Calu3 (cell line): Measurements from ENCODE around the gene DGKI. TPM values are rescaled to one million over a fixed set of nuclear protein-coding genes. Genes with fewer than 3 reads are reported as not detected.

Experiments
- BruUV-seq: library from RNA; stranded (reverse); fragments of 400-500 nt; replicated peaks from 2 replicates; lab custom pipeline; 2021; lab: Mats Ljungman, UMichigan
- CTCF ChIA-PET: fragments of 300-600 bp; sonication (Branson Sonifier 250); formaldehyde crosslinking; loops from one replicate; lab custom pipeline; 2022; ENCODE audit warnings: antibody characterized with exemption; lab: Charles Lee
- DNase-seq: peaks from one replicate; pipeline ENCODE4 v3.0.0; 2022
- H3K27ac Mint-ChIP-seq: one replicate; pipeline ENCODE4 v1.8.0; 2022; ENCODE audit warnings: mixed read lengths; ENCODE audit not compliant: unreplicated experiment
- H3K27me3 Mint-ChIP-seq: one replicate; pipeline ENCODE4 v1.8.0; 2022; ENCODE audit warnings: mixed read lengths; ENCODE audit not compliant: unreplicated experiment
- H3K36me3 Mint-ChIP-seq: one replicate; pipeline ENCODE4 v1.8.0; 2022; ENCODE audit warnings: mild to moderate bottlenecking, moderate library complexity, mixed read lengths; ENCODE audit not compliant: insufficient read depth, unreplicated experiment
- H3K4me1 Mint-ChIP-seq: one replicate; pipeline ENCODE4 v1.8.0; 2022; ENCODE audit warnings: mild to moderate bottlenecking, low read depth, mixed read lengths; ENCODE audit not compliant: unreplicated experiment
- H3K4me3 Mint-ChIP-seq: one replicate; pipeline ENCODE4 v1.8.0; 2022; ENCODE audit warnings: mild to moderate bottlenecking, low read depth, moderate library complexity, mixed read lengths; ENCODE audit not compliant: unreplicated experiment
- H3K9me3 Mint-ChIP-seq: one replicate; pipeline ENCODE4 v1.8.0; 2022; ENCODE audit warnings: low read depth, mixed read lengths; ENCODE audit not compliant: unreplicated experiment
- intact Hi-C: fragments of 100-400 bp; cut with micrococcal nuclease; formaldehyde crosslinking; loops from one replicate; pipeline ENCODE4 v1.10.0; 2022; ENCODE audit not compliant: unreplicated experiment
- total RNA-seq: library from RNA; stranded (reverse); gene quantifications from 2 replicates; pipeline ENCODE4 v1.2.3, GENCODE V29; 2022
- TF ChIP-seq, protein P1 (sequence below): fragments of 200-600 bp; IDR thresholded peaks from one replicate; pipeline ENCODE4 v1.8.0; 2022; ENCODE audit warnings: antibody characterized with exemption; ENCODE audit not compliant: unreplicated experiment

The DGKI gene
- total RNA-seq, 1 experiment from 2014 or later, result not detected

DNA sequence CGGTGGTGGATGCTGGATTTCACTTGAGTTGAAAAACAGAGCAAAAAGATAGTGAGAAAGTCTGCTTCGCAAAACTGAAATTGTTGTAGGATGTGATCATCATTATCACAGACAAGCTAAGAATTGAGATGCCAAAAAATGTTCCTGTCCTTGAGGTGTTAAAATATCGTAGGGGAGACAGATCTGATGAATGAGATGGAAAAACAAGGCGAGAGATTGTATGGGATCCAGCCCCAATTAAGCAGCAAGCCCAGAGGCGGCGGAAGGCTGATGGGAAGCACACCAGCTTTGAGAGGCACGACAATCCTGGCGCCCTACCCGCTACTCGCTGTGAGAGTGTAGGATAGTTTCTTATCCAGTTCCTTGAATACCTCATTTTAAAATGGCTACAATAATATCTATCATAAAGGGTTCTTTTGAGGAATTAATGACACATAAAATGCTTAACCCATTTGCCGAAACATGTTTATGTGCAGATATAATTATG lies 372.2 kb downstream of the DGKI start:
- DNase-seq, result no peak
- Mint-ChIP-seq H3K27ac (no peak overlapping the region), H3K9me3 (no peaks in the 10 kb centered on the region), H3K4me3 (no peak overlapping the region), H3K27me3 (no peaks in the 10 kb centered on the region), H3K4me1 (no peaks in the 10 kb centered on the region), H3K36me3 (no peaks in the 10 kb centered on the region)
- CTCF ChIA-PET, result interaction anchor here (0.9 kb wide), 1 partner anchor 9 kb away, joined by 3 read pairs; no protein-coding TSS in a partner anchor
- intact Hi-C loops, result no loop called here
- BruUV-seq, result no TSS peak
- TF ChIP-seq, protein P1, sequence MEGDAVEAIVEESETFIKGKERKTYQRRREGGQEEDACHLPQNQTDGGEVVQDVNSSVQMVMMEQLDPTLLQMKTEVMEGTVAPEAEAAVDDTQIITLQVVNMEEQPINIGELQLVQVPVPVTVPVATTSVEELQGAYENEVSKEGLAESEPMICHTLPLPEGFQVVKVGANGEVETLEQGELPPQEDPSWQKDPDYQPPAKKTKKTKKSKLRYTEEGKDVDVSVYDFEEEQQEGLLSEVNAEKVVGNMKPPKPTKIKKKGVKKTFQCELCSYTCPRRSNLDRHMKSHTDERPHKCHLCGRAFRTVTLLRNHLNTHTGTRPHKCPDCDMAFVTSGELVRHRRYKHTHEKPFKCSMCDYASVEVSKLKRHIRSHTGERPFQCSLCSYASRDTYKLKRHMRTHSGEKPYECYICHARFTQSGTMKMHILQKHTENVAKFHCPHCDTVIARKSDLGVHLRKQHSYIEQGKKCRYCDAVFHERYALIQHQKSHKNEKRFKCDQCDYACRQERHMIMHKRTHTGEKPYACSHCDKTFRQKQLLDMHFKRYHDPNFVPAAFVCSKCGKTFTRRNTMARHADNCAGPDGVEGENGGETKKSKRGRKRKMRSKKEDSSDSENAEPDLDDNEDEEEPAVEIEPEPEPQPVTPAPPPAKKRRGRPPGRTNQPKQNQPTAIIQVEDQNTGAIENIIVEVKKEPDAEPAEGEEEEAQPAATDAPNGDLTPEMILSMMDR, result no peak

- no TSS peak for BruUV-seq
- TF ChIP-seq, protein P1, result no peak
Observed at GRCh38 chr7:137471128-137471527, 375.6 kb downstream of the DGKI start.

GRCh38 chr7:137469858-137470257 lies 376.9 kb downstream of the DGKI start:
- H3K36me3 Mint-ChIP-seq, result no peaks in the 10 kb centered on the region
- no peaks in the 10 kb centered on the region for H3K27me3 Mint-ChIP-seq
- H3K4me3 Mint-ChIP-seq, result no peak overlapping the region
- intact Hi-C loops, result loop anchor here (5.0 kb wide), 1 partner anchor 122 kb away; no protein-coding TSS in a partner anchor
- no peaks in the 10 kb centered on the region for H3K9me3 Mint-ChIP-seq
- no peaks in the 10 kb centered on the region for H3K4me1 Mint-ChIP-seq
- H3K27ac Mint-ChIP-seq, result no peak overlapping the region
- CTCF ChIA-PET, result no interaction called here
- no TSS peak for BruUV-seq
- no peak for DNase-seq
- TF ChIP-seq, protein P1, result no peak

More at GRCh38 chr7:137471128-137471527, 375.6 kb downstream of the DGKI start:
- H3K4me1 Mint-ChIP-seq, result no peaks in the 10 kb centered on the region
- CTCF ChIA-PET, result no interaction called here
- H3K27me3 Mint-ChIP-seq, result no peaks in the 10 kb centered on the region
- H3K27ac Mint-ChIP-seq, result no peak overlapping the region
- H3K4me3 Mint-ChIP-seq, result no peak overlapping the region
- H3K36me3 Mint-ChIP-seq, result no peaks in the 10 kb centered on the region
- intact Hi-C loops, result no loop called here
- DNase-seq, result no peak
- no peaks in the 10 kb centered on the region for H3K9me3 Mint-ChIP-seq

- no peaks in the 10 kb centered on the region for H3K4me1 Mint-ChIP-seq
- intact Hi-C loops, result loop anchor here (5.0 kb wide), 1 partner anchor 123 kb away; no protein-coding TSS in a partner anchor
- BruUV-seq, result no TSS peak
- DNase-seq, result no peak
- CTCF ChIA-PET, result no interaction called here
- TF ChIP-seq, protein P1, result no peak
- no peaks in the 10 kb centered on the region for H3K36me3 Mint-ChIP-seq
- H3K4me3 Mint-ChIP-seq, result no peak overlapping the region
- H3K9me3 Mint-ChIP-seq, result no peaks in the 10 kb centered on the region
- no peaks in the 10 kb centered on the region for H3K27me3 Mint-ChIP-seq
- H3K27ac Mint-ChIP-seq, result no peak overlapping the region
Observed at GRCh38 chr7:137469191-137469811, 377.5 kb downstream of the DGKI start.
